Epithelial cell of esophagus (primary cell): ENCODE measurements around the gene CFAP221.
A peak's percentile ranks its signal among the peaks of the same experiment; 100 is the strongest.

Source experiments
- DNase-seq: peaks from one replicate; pipeline ENCODE4 v3.0.0; 2010; ENCODE audit warnings: low read depth
- H3K4me3 ChIP-seq: 2 replicates; pipeline ENCODE4 v1.5.1; 2011; ENCODE audit warnings: mild to moderate bottlenecking, low read length, control low read depth
- TF ChIP-seq, protein P1 (sequence below): IDR thresholded peaks from 2 replicates; pipeline ENCODE4 v1.5.1; 2011; ENCODE audit warnings: low read depth, mild to moderate bottlenecking, low read length, control low read depth, inconsistent platforms; ENCODE audit not compliant: insufficient read depth; ENCODE audit errors: missing control alignments

Gene CFAP221

DNA sequence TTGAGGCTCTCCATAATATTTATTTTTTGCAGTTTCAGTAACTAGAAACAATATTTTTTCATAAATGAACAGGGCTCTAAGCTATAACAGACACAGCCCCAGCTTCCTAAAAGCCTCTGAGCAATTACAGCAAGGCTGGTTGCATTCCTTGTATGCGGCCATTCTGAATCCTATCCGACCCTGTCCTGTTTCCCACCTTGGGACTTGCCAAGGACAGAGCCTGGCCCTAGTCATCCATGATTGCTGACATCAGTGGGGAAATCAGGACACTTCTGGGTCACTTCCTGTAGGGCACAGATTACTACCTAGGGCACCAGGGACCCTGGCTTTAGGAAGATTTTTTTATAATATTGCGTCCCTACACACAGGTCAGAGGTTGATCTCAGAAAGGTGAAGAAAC, 140.3 kb downstream of the CFAP221 start:
- no peak for DNase-seq
- TF ChIP-seq, protein P1, sequence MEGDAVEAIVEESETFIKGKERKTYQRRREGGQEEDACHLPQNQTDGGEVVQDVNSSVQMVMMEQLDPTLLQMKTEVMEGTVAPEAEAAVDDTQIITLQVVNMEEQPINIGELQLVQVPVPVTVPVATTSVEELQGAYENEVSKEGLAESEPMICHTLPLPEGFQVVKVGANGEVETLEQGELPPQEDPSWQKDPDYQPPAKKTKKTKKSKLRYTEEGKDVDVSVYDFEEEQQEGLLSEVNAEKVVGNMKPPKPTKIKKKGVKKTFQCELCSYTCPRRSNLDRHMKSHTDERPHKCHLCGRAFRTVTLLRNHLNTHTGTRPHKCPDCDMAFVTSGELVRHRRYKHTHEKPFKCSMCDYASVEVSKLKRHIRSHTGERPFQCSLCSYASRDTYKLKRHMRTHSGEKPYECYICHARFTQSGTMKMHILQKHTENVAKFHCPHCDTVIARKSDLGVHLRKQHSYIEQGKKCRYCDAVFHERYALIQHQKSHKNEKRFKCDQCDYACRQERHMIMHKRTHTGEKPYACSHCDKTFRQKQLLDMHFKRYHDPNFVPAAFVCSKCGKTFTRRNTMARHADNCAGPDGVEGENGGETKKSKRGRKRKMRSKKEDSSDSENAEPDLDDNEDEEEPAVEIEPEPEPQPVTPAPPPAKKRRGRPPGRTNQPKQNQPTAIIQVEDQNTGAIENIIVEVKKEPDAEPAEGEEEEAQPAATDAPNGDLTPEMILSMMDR, result no peak
- no peak overlapping the region for H3K4me3 ChIP-seq

DNA sequence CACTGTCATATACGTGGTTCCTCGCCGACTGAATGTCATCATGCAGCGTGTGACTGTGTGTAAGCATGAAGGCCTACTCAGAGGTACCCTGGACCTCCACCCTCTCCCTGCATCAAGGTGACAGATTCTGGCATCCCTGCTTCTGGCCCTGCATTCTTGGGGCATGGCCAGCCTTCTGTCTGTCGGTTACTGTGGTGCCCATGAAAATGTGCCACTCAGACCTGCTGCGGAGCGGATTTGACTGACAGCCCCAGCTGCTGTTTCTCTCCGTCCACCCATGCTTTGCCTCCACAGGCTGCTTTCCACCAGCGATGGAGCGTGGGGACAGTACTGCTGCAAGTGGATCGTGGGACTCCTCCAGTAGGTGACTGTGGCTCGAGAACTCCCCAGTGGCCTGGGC, 144.4 kb downstream of the CFAP221 start:
- DNase-seq, result no peak
- TF ChIP-seq, protein P1, result no peak
- H3K4me3 ChIP-seq, result no peak overlapping the region

DNA sequence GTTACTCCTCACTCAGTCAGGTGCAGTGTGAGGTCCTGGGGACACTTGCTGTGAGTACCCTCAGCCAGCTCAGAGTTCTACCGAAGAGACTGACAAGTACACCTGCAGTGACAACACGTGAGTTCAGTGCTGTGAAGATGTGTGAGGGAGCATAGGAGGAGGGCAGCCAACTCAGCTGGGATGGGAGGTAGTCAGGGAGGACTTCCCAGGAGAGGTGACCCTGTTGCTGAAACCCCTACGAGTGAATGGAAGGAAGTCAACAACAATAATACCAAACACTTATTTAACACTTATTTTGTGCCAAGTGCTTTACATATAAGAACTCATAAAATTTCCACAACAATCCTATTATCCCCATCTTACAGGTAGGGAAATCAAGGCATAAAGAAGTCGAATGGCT, 145.0 kb downstream of the CFAP221 start:
- TF ChIP-seq, protein P1, result no peak
- H3K4me3 ChIP-seq, result no peak overlapping the region
- DNase-seq, result no peak

DNA sequence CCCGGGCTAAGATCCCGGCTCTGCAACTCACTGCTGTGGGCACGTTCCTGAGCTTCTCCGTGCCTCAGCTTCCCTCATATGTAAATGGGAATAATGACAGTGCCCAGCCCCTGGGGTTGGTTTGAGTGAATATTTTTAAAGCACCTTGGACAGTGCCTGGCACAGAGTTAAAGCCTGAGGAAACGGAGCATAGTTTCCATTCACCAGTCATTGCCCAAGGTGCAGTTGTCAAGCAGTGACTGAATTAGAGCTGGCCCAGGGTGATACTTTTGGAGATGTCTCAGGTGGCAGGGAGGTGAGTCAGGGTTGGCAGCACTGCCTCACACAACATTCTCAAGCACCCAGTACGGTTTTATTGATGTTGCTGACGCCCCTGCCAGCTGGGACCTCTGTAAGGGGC, 146.9 kb downstream of the CFAP221 start:
- H3K4me3 ChIP-seq, result no peak overlapping the region
- TF ChIP-seq, protein P1, result no peak
- peak; percentile 19 for DNase-seq

DNA sequence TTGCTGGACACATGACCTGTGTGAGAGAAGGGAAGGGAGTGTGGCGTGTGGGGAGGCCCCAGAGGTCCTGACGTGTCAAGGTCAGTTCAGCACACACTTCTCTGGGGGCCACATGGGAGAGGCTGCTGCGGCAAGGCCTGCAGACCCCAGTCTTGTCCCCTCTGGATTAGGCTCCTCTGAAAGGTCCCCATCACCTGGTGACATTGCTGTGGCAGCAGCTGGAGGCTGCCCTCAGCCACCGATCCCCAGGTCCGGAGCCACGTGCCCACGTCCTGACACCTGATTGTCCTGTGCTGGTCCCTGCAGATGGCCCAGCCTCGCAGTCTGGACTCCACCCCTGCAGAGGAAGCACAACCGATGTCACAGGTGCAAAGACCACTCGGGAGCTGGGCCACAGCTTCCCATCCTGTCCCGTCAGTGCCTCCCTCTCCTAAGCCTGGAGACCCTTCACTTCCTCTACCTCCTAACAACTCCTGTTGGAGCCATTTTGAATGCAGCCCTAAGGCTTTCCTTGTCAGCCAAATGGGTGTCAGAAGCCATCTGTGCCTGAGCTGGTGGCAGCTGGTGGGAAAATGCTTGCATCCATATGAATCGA, 147.5 kb downstream of the CFAP221 start:
- DNase-seq, result no peak
- no peak overlapping the region for H3K4me3 ChIP-seq
- TF ChIP-seq, protein P1, result no peak

DNA sequence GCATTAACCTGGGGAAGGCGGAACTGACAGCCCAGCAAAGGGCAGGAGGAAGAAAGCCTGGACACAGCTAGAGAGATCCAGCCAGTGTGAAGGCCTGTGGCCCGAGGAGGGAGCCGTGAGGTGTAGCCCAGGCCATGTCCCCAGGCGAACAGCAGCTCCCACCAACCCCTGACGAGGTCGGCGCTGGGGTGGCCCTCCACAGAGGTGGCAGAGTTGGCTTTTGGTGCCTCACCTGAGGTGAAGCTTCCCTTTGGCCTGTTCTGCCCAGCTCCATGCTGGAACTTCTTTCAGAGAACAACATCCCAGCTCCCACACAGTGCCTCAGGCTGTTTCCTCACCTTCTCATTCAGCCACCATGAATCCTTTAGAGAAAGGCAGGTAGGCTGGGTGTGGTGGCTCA, 148.1 kb downstream of the CFAP221 start:
- TF ChIP-seq, protein P1, result no peak
- H3K4me3 ChIP-seq, result no peak overlapping the region
- DNase-seq, result no peak

DNA sequence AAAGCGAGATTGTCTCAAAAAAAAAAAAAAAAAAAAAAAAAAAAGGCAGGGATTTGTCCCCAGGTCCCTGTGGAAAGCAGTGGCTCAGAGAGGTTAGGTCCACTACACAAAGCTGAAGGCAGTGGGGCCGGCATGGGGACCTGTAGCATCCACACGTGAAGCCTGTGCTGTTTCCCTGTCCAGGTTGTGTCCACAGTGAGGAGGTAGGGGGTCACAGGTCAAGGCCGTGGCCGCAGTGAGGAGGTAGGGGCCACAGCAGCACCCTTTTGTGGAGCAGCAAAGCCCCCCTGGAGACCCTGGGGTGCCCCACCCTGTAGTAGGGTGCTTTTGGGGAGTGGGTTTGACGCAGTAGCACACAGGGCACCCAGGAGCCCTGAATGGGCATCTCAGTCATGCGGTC, 148.7 kb downstream of the CFAP221 start:
- no peak for DNase-seq
- no peak overlapping the region for H3K4me3 ChIP-seq
- TF ChIP-seq, protein P1, result no peak
